GM12865 (cell line): ENCODE data around the gene TBX2.
"Not testable (repeated sequence)": the region's sequence is repeated elsewhere in the genome, so short reads cannot be mapped to it uniquely, and the experiment has no call there.

ENCODE experiments used
- DNase-seq: peaks from one replicate; pipeline ENCODE4 v3.0.0; 2010; ENCODE audit warnings: low read depth
- H3K4me3 ChIP-seq: 2 replicates; pipeline ENCODE4 v1.5.1; 2011; ENCODE audit warnings: mild to moderate bottlenecking, low read depth, low read length, control low read depth
- TF ChIP-seq, protein P1 (sequence below): IDR thresholded peaks from 2 replicates; pipeline ENCODE4 v1.5.1; 2011; ENCODE audit warnings: low read length, control low read depth, low read depth, inconsistent platforms; ENCODE audit not compliant: insufficient read depth; ENCODE audit errors: missing control alignments

Gene TBX2

DNA sequence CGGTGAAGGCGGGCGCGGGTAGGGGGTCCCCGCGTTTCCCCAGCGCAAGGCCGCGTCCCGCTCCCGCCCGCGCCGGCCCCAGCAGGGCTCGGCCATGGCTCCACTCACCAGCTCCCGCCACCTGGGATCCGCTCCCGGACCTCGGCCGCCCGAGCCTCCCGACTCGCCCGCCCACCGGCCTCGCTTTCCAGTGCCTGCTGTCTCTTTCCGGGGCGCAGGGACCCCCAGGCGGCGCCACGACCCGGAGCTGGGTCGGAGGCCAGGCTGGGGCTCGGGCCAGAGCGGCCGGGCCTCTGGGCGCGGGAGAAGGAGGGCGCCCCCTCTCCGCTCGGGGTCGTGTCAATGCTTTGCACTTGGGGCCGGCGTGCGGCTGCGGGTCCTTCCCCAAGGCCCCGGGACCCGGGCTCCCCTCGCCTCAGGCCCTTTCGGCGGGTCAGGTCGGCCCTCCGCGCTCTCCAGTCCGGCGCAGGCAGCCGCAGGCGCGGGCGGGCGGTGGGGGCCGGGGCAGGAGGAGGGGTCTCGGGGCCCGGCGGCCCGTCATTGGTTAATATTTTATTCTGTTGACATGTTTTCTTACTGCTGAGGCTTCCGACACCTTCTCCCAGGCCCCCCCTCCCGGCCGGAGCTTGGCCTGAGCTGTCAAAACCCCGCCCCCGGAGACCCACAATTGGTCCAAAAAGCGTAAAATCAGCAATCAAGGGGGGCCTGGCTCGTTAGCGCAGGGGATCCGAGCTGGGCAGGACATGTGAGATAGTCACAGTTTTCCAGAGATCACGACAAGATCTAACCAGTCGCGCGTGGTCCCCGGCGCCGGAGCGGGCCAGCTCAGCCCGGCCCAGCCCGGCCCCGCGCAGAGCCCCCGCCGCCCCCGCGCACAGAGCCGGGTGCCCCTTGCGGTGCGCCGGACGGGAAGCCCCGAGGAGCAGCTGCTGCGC lies at the start of gene TBX2:
TBX2 (plus strand) TSS at position 713 of the 935 bp plus-strand sequence. CDS start 334 bp downstream, outside the sequence.
- TF ChIP-seq, protein P1, sequence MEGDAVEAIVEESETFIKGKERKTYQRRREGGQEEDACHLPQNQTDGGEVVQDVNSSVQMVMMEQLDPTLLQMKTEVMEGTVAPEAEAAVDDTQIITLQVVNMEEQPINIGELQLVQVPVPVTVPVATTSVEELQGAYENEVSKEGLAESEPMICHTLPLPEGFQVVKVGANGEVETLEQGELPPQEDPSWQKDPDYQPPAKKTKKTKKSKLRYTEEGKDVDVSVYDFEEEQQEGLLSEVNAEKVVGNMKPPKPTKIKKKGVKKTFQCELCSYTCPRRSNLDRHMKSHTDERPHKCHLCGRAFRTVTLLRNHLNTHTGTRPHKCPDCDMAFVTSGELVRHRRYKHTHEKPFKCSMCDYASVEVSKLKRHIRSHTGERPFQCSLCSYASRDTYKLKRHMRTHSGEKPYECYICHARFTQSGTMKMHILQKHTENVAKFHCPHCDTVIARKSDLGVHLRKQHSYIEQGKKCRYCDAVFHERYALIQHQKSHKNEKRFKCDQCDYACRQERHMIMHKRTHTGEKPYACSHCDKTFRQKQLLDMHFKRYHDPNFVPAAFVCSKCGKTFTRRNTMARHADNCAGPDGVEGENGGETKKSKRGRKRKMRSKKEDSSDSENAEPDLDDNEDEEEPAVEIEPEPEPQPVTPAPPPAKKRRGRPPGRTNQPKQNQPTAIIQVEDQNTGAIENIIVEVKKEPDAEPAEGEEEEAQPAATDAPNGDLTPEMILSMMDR, result no peak
- H3K4me3 ChIP-seq, result no peak within 1 kb of the TSS; the same call in 1 of the 2 replicates
- no peak for DNase-seq

DNA sequence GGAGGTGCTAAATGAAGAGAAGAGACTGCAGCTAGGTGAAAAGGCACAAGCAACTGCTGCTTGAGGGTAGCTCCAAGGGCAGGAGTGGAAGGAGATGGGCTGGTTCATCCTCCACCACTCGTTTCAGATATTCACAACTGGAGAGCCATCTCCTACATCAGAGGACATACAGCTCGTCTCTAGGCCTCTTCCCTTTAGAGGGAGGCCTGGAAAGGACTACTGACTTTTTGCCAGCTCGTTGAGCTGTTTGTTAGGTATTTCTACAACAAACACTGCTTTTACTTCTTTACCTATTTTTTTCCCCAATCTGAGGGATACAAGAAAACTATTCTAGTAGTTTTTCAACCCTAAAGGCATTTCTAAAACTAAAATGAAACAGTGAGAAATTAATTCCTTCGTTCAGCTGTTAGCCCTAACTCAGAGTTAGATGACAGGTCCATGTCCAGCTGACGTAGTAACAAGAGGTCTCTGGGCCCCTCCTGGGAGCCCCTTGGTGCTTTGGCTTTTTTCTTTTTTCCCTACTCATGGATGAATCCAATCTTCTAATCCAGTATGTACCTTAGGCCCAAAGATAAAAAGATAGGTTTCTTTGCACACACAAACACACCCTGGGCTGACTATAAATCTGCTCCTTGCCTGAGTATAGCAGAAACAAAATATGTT lies 47.8 kb upstream of the TBX2 start:
- TF ChIP-seq, protein P1, result no peak
- no peak overlapping the region for H3K4me3 ChIP-seq
- no peak for DNase-seq

DNA sequence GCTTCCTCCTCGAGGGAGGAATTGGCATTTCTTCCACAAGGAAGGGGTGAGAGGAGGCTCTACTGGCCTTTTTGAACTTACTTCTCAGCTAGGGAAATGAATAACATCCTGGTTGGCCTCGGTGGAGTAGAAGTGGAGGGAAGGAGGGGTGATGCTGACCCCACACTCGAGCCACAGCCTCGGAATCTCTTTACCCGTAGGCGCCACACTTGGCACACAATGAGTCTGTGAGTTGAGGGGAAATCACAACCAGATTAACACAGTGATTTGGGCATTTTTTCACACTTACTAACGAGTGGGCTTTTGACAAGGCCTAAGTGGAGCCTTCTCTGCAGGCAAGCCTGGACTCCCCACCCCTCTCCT lies 47.3 kb upstream of the TBX2 start:
- no peak overlapping the region for H3K4me3 ChIP-seq
- TF ChIP-seq, protein P1, result no peak
- no peak for DNase-seq

DNA sequence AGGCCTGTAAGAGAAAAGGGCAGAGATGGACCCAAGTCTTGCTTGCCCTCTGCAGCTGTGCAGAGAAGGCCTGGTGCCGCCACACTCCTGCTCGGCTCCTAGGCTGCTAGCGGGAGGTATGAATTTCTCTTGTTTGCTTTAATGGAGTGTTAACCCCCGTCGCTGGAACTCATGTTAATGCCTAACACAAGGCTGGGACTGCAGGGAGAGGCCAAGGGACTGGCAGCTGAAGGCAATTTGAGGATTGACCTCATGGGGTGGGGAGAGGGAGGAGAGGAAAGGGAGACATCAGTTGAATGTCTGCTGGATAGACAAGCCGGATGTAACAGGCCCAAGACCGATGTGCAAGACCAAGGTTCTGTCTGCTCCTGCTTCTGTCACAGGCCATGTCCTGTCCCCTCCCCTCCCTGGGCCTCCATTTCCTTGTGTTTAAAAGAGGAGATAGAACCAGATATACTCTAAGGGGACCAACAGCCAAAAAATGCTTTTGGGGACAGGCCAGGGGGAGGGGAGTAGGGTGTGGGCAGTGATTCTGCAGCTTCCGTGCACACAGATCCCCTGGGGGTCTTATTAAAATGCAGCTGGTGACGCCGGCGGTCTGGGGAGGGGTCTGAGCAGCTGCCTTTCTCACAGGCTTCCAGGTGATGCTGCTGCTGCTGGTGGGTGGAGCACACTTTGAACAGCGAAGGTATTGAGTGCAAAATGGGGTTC lies 46.7 kb upstream of the TBX2 start:
- DNase-seq, result no peak
- TF ChIP-seq, protein P1, result no peak
- H3K4me3 ChIP-seq, result no peak overlapping the region

DNA sequence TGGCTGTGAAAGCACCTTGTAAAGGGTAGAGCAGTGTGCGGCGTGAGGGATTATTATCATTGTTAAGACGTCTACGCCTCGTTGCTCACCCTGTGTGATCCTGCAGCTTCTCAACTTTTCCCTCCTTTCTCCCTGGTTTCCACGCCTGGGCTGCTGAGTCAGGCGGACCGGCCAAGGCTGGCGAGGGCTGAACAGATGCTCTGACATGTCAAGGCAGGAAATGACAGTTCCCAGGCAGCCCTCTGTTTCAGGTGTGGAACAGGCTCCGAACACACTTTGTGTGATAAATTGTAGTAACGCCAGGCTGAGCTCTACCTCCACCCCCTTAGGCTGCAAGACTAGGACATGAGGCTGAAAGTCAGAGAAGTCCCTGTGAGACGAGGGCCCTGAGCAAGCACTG lies 46.0 kb upstream of the TBX2 start:
- DNase-seq, result no peak
- H3K4me3 ChIP-seq, result no peak overlapping the region
- TF ChIP-seq, protein P1, result no peak

DNA sequence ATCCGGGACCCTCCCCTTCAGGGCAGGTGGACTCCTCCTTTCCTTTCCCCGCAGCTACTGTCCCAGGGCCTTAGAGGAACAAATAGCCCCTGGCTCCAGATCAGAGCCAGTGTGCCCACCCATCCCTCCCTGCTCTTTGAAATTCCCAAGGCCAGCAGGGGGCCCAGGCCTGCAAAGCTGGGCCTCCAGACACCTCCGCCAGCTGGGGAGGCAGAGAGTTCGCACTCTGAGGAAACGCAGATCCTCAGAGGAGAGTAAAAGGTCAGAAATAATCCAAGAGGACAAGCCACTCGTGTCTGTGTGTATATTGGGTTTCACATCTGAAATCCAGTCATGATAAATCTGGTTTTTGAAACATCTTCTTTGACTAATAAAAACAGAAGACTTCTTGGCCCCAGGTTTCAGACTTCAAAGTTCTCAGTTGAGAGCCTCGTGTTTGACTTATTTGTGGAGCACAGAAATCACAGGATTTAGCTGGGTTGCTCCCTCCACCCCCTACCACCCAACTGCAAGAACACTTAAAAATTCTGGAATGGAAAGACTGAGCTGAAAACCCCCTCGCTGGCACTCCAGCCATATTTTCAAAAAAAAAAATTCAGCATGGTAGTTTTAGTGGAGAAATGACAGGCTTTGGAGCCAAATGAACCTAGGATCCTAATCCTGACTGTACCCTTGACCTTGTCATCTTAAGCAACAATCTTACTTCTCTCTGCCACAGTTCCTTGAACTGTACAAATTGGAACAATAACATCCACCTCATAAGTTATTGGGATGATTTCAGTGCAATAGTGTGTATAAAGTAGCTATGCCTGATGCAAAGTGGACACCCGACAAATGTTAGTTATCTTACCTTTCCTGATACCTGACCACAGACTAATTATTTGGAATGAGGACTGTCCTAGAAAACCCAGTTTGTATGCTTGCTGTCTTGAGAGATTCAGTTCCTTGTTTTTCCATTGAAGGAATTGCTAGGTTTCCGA lies 44.5 kb upstream of the TBX2 start:
- TF ChIP-seq, protein P1, result no peak
- DNase-seq, result no peak
- H3K4me3 ChIP-seq, result no peak overlapping the region

DNA sequence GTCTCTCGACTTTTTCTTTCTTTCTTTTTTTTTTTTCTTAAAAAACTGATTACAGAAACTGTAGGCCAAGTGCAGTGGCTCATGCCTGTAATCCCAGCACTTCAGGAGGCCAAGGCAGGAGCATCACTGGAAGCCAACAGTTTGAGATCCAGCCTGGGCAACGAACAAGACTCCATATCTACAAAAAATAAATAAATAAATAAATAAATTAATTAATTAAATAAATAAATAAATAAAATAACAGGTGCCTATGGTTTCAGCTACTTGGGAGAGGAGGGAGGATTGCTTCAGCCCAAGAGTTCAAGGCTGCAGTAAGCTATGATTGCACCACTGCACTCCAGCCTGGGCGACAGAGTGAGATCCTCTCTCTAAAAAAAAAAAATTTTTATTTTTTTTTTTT lies 42.6 kb upstream of the TBX2 start:
- DNase-seq, H3K4me3 ChIP-seq: not testable (repeated sequence)

DNA sequence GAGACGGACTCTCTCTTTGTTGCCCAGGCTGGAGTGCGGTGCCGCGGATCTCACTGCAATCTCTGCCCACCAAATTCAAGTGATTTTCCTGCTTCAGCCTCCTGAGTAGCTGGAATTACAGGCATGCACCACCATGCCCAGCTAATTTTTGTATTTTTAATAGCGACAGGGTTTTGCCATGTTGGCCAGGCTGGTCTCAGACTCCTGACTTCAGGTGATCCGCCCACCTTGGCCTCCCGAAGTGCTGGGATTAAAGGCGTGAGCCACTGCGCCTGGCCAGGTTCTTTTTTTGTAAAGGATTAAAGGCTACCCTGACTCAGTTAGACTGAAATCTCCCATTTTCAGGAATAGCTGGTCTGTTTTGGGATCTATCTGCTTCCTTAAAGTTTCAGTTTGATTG lies 40.1 kb upstream of the TBX2 start:
- H3K4me3 ChIP-seq, DNase-seq: not testable (repeated sequence)
